ENCODE data around the gene LRP3.
"Not testable (repeated sequence)": the region's sequence is repeated elsewhere in the genome, so short reads cannot be mapped to it uniquely, and the experiment has no call there.

LRP3 gene

DNA sequence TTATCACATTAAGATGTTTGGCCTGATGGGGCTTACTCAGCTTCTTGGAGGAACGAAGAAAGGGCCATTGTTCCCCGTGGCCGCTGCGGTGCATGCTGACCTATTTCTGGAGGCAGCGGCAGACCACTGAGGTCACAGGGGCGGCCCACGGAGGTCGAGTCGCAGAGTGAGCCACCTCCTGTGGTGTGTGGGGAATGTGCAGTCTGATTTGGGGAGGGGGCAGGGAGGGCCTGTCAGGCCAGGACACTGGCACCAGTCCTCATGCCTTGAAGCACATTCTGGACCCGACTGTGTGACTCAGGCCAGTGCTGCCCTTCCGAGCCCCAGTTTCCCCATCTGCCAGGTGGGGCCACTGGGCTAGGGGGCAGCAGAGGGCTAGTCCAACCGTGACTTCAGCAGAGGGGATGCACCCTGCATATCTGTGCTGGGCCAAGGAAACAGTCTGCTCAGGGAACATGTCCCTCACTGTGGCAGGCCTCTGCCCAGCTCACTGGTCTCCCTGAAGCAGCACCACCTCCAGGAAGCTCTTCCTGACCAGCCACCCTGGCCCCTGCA lies 25.2 kb downstream of the LRP3 start:
- H3K36me3 ChIP-seq (ENCODE audit: control insufficient read depth in 2 of 2, insufficient read depth in 2 of 2, low read length in 2 of 2) = no peaks in the 10 kb centered on the region
- H3K4me3 ChIP-seq (ENCODE audit: low read length in 2 of 2) = no peak overlapping the region
- peaks cover 6 to 12% of the 10 kb centered on the region in 2 donors for H3K27me3 ChIP-seq (ENCODE audit: control insufficient read depth in 1 of 2, insufficient read depth in 2 of 2, low read length in 2 of 2)
- H3K27ac ChIP-seq (ENCODE audit: low read length) = no peak overlapping the region
- no peaks in the 10 kb centered on the region for H3K9me3 ChIP-seq (ENCODE audit: control insufficient read depth in 2 of 2, low read length in 2 of 2)
- no peaks in the 10 kb centered on the region for H3K4me1 ChIP-seq (ENCODE audit: control insufficient read depth, insufficient read depth, low read length)
- H3K9ac ChIP-seq (ENCODE audit: low read length in 2 of 2) = no peak overlapping the region

DNA sequence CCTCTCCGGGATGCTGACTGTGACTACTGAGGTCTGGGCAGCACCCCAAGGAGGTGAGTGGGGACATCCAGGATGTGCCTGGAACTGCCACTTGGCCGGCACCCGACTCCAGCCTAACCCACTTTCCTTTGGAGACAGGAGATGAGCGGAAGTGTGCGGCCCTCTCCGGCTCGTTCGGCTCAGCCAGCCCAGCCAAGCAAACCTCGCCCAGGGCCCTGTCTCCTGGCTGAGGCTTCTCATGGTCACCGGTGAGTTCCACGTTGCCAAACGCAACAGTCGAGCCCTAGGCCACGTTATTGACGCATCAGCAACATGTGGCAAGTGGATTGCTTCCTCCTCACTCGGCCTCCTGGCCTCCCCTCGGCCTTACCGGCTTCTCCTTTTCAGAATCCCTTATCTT lies 26.0 kb downstream of the LRP3 start:
- no peaks in the 10 kb centered on the region for H3K36me3 ChIP-seq (ENCODE audit: control insufficient read depth in 2 of 2, insufficient read depth in 2 of 2, low read length in 2 of 2)
- no peaks in the 10 kb centered on the region for H3K9me3 ChIP-seq (ENCODE audit: control insufficient read depth in 2 of 2, low read length in 2 of 2)
- peaks cover 13 to 20% of the 10 kb centered on the region in 2 donors for H3K27me3 ChIP-seq (ENCODE audit: control insufficient read depth in 1 of 2, insufficient read depth in 2 of 2, low read length in 2 of 2)
- no peak overlapping the region for H3K9ac ChIP-seq (ENCODE audit: low read length in 2 of 2)
- no peak overlapping the region for H3K4me3 ChIP-seq (ENCODE audit: low read length in 2 of 2)
- no peak overlapping the region for H3K27ac ChIP-seq (ENCODE audit: low read length)
- H3K4me1 ChIP-seq (ENCODE audit: control insufficient read depth, insufficient read depth, low read length) = peaks cover 3% of the 10 kb centered on the region

DNA sequence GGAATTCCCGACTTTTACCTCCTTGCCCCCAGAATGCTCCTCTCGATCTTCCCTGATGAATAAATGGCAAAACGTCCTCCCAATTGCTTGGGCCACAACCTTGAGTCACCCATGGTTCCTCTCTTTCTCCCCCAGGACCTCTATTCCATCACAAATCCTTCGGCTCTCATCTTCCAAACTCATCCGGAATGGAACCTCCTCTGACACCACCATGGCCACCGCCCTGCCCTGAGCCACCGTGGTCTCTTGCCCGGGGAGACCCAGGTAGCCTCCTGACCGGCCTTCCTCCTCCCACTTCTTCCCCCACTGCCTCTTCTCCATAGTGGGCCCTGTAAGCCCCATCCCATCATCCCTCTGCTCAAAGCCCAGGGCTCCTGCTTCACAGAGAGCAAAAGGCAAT lies 26.6 kb downstream of the LRP3 start:
- H3K27me3 ChIP-seq (ENCODE audit: control insufficient read depth in 1 of 2, insufficient read depth in 2 of 2, low read length in 2 of 2) = peaks cover 20 to 22% of the 10 kb centered on the region in 2 donors
- H3K36me3 ChIP-seq (ENCODE audit: control insufficient read depth in 2 of 2, insufficient read depth in 2 of 2, low read length in 2 of 2) = no peaks in the 10 kb centered on the region
- H3K4me3 ChIP-seq (ENCODE audit: low read length in 2 of 2) = no peak overlapping the region

DNA sequence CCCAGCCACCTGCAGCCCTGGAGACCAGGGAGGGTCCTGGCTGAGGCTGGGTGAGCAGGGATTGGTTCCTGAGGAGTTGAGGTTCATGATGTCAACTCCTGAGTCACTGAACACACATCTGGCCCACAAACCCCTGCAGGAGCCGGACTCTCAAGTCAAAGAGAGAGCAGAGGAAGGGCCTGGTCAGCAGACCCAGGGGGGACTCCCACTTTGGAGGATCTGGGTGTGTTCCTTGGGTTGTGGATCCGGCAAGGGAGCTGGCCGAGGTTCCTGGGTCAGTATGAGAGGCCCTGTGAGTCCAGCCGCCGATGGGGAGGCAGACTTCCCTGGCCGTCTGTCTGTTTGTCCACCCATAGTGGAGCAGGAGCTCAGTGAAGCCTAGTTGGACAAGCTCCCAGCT lies 27.5 kb downstream of the LRP3 start:
- Histone ChIP-seq H3K9me3 (ENCODE audit: control insufficient read depth in 2 of 2, low read length in 2 of 2) (no peaks in the 10 kb centered on the region), H3K4me1 (ENCODE audit: control insufficient read depth, insufficient read depth, low read length) (peaks cover 8% of the 10 kb centered on the region), H3K4me3 (ENCODE audit: low read length in 2 of 2) (no peak overlapping the region), H3K27me3 (ENCODE audit: control insufficient read depth in 1 of 2, insufficient read depth in 2 of 2, low read length in 2 of 2) (peaks cover 29% of the 10 kb centered on the region in 2 donors), H3K27ac (ENCODE audit: low read length) (no peak overlapping the region), H3K36me3 (ENCODE audit: control insufficient read depth in 2 of 2, insufficient read depth in 2 of 2, low read length in 2 of 2) (no peaks in the 10 kb centered on the region), H3K9ac (ENCODE audit: low read length in 2 of 2) (no peak overlapping the region)

More for the DNA sequence above, 26.6 kb downstream of the LRP3 start:
- Histone ChIP-seq H3K9ac (ENCODE audit: low read length in 2 of 2) (no peak overlapping the region), H3K4me1 (ENCODE audit: control insufficient read depth, insufficient read depth, low read length) (peaks cover 8% of the 10 kb centered on the region), H3K27ac (ENCODE audit: low read length) (no peak overlapping the region), H3K9me3 (ENCODE audit: control insufficient read depth in 2 of 2, low read length in 2 of 2) (no peaks in the 10 kb centered on the region)

DNA sequence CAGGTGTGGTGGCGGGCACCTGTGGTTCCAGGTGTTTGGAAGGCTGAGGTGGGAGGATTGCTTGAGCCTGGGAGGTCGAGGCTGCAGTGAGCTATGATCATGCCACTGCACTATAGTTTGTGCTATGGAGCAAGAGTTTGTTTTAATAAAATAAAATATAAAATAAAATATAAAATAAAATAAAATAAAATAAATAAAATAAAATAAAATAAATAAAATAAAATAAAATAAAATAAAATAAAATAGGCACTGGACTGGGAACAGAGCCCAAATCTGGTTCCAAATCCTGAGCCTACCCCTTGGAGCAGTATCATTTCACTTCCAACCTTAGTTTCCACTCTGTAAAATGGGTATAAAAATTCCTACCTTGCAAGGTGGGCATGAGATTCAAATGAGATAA lies 28.1 kb downstream of the LRP3 start:
- not testable (repeated sequence) for H3K4me1 ChIP-seq (ENCODE audit: control insufficient read depth, insufficient read depth, low read length); H3K27ac ChIP-seq (ENCODE audit: low read length); H3K4me3 ChIP-seq (ENCODE audit: low read length in 2 of 2); H3K9ac ChIP-seq (ENCODE audit: low read length in 2 of 2); H3K36me3 ChIP-seq (ENCODE audit: control insufficient read depth in 2 of 2, insufficient read depth in 2 of 2, low read length in 2 of 2); H3K9me3 ChIP-seq (ENCODE audit: control insufficient read depth in 2 of 2, low read length in 2 of 2)
- H3K27me3 ChIP-seq (ENCODE audit: control insufficient read depth in 1 of 2, insufficient read depth in 2 of 2, low read length in 2 of 2) = peaks cover 32 to 33% of the 10 kb centered on the region in 2 donors

- no peak overlapping the region for H3K27ac ChIP-seq (ENCODE audit: low read length)
- peaks cover 3 to 8% of the 10 kb centered on the region in 2 donors for H3K9me3 ChIP-seq (ENCODE audit: control insufficient read depth in 2 of 2, low read length in 2 of 2)
- peak overlapping the region in 1 of 2 donors; percentile 35 for H3K4me3 ChIP-seq (ENCODE audit: low read length in 2 of 2)
- H3K36me3 ChIP-seq (ENCODE audit: control insufficient read depth in 2 of 2, insufficient read depth in 2 of 2, low read length in 2 of 2) = no peaks in the 10 kb centered on the region
- peaks cover 36 to 39% of the 10 kb centered on the region in 2 donors for H3K27me3 ChIP-seq (ENCODE audit: control insufficient read depth in 1 of 2, insufficient read depth in 2 of 2, low read length in 2 of 2)
- H3K4me1 ChIP-seq (ENCODE audit: control insufficient read depth, insufficient read depth, low read length) = peaks cover 8% of the 10 kb centered on the region
- no peak overlapping the region for H3K9ac ChIP-seq (ENCODE audit: low read length in 2 of 2)
Measured at GRCh38 chr19:33224694-33225457, 30.7 kb downstream of the LRP3 start.

DNA sequence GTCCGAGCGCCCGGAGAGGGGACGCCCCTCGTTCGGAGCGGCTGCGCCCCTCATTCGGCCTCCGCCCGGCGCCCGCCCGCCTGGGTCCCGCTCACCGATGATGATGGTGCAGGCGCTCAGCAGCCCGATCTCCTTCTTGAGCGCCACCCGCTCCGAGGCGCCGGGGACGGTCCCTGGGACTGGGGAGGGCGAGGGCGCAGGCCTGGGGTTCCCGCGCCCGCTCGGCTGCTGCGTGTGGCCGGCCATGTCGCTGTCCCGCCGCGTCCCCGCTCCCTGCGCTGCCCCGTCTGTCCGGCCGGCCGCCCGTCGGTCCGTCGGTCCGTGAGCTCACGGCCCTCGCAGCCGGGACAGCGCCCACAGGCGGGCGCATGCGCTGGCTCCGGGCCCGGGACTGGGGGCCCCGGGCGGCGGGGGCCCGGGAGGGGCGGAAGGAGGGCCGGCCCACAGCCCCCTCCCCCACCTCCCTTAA lies 31.4 kb downstream of the LRP3 start, which contains the start of gene SLC7A10:
SLC7A10 (minus strand) TSS at position 393 of the 469 bp plus-strand sequence; CDS start at position 246, 147 bp downstream.
- H3K27me3 ChIP-seq (ENCODE audit: control insufficient read depth in 1 of 2, insufficient read depth in 2 of 2, low read length in 2 of 2) = peaks cover 34 to 39% of the 10 kb centered on the region in 2 donors
- peaks cover 3 to 8% of the 10 kb centered on the region in 2 donors for H3K9me3 ChIP-seq (ENCODE audit: control insufficient read depth in 2 of 2, low read length in 2 of 2)
- H3K4me3 ChIP-seq (ENCODE audit: low read length in 2 of 2) = peak within 1 kb of the TSS in 1 of 2 donors; percentile 35
- no peak within 1 kb of the TSS for H3K9ac ChIP-seq (ENCODE audit: low read length in 2 of 2)
- H3K27ac ChIP-seq (ENCODE audit: low read length) = no peak within 1 kb of the TSS
- peaks cover 8% of the 10 kb centered on the region for H3K4me1 ChIP-seq (ENCODE audit: control insufficient read depth, insufficient read depth, low read length)
- H3K36me3 ChIP-seq (ENCODE audit: control insufficient read depth in 2 of 2, insufficient read depth in 2 of 2, low read length in 2 of 2) = no peaks in the 10 kb centered on the region

GRCh38 chr19:33226550-33227241 lies 32.6 kb downstream of the LRP3 start:
- no peak overlapping the region for H3K9ac ChIP-seq (ENCODE audit: low read length in 2 of 2)
- peaks cover 3 to 8% of the 10 kb centered on the region in 2 donors for H3K9me3 ChIP-seq (ENCODE audit: control insufficient read depth in 2 of 2, low read length in 2 of 2)
- H3K36me3 ChIP-seq (ENCODE audit: control insufficient read depth in 2 of 2, insufficient read depth in 2 of 2, low read length in 2 of 2) = no peaks in the 10 kb centered on the region

GRCh38 chr19:33227242-33227650 lies 33.1 kb downstream of the LRP3 start:
- H3K27me3 ChIP-seq (ENCODE audit: control insufficient read depth in 1 of 2, insufficient read depth in 2 of 2, low read length in 2 of 2) = peaks cover 33 to 39% of the 10 kb centered on the region in 2 donors
- no peak overlapping the region for H3K27ac ChIP-seq (ENCODE audit: low read length)
- H3K36me3 ChIP-seq (ENCODE audit: control insufficient read depth in 2 of 2, insufficient read depth in 2 of 2, low read length in 2 of 2) = no peaks in the 10 kb centered on the region
- H3K9ac ChIP-seq (ENCODE audit: low read length in 2 of 2) = no peak overlapping the region
- no peak overlapping the region for H3K4me3 ChIP-seq (ENCODE audit: low read length in 2 of 2)
- peaks cover 8% of the 10 kb centered on the region for H3K4me1 ChIP-seq (ENCODE audit: control insufficient read depth, insufficient read depth, low read length)
- peaks cover 3 to 8% of the 10 kb centered on the region in 2 donors for H3K9me3 ChIP-seq (ENCODE audit: control insufficient read depth in 2 of 2, low read length in 2 of 2)

More at GRCh38 chr19:33226550-33227241, 32.6 kb downstream of the LRP3 start:
- Histone ChIP-seq H3K27me3 (ENCODE audit: control insufficient read depth in 1 of 2, insufficient read depth in 2 of 2, low read length in 2 of 2) (peaks cover 34 to 39% of the 10 kb centered on the region in 2 donors), H3K4me3 (ENCODE audit: low read length in 2 of 2) (no peak overlapping the region), H3K27ac (ENCODE audit: low read length) (no peak overlapping the region), H3K4me1 (ENCODE audit: control insufficient read depth, insufficient read depth, low read length) (peaks cover 8% of the 10 kb centered on the region)

- Histone ChIP-seq H3K36me3 (ENCODE audit: control insufficient read depth in 2 of 2, insufficient read depth in 2 of 2, low read length in 2 of 2) (no peaks in the 10 kb centered on the region), H3K9ac (ENCODE audit: low read length in 2 of 2) (no peak overlapping the region), H3K27ac (ENCODE audit: low read length) (no peak overlapping the region), H3K9me3 (ENCODE audit: control insufficient read depth in 2 of 2, low read length in 2 of 2) (peaks cover 3 to 8% of the 10 kb centered on the region in 2 donors), H3K4me1 (ENCODE audit: control insufficient read depth, insufficient read depth, low read length) (peaks cover 8% of the 10 kb centered on the region), H3K4me3 (ENCODE audit: low read length in 2 of 2) (no peak overlapping the region), H3K27me3 (ENCODE audit: control insufficient read depth in 1 of 2, insufficient read depth in 2 of 2, low read length in 2 of 2) (peaks cover 34% of the 10 kb centered on the region in 2 donors)
Measured at GRCh38 chr19:33227870-33228599, 33.9 kb downstream of the LRP3 start.
